ENCODE results near the gene SALL3.

GRCh38 chr18:78999939-79000338 is 20.3 kb downstream of the SALL3 start:
- TF ChIP-seq CTCF (IDR thresholded peaks at IDR 0.05; ENCODE audit: extremely low read depth in 1 of 2, insufficient read depth in 1 of 2, low read depth in 1 of 2, low read length in 2 of 2) (no peak), POLR2AphosphoS5 (IDR thresholded peaks at IDR 0.05; ENCODE audit: insufficient read depth, low read depth, low read length) (no peak), MYC (IDR thresholded peaks at IDR 0.05; ENCODE audit: low read depth, low read length) (no peak)

All from endothelial cell of umbilical vein (primary cell).